ENCODE measurements around the gene LRRC70. TPM values are rescaled to one million over a fixed set of nuclear protein-coding genes. Genes with fewer than 3 reads are reported as not detected.
"Not testable (repeated sequence)": the region's sequence is repeated elsewhere in the genome, so short reads cannot be mapped to it uniquely, and the experiment has no call there.

The LRRC70 gene
- total and polyA plus RNA-seq, 3 donors from 2014 or later: 4.9 to 9.9 (median 9.0) TPM

- H3K27me3 ChIP-seq: no peaks in the 10 kb centered on the region
- H3K36me3 ChIP-seq (ENCODE audit: low read depth, missing control alignments): no peaks in the 10 kb centered on the region
- H3K9me3 ChIP-seq: no peaks in the 10 kb centered on the region
- no peak overlapping the region for H3K27ac ChIP-seq
- no peak overlapping the region for H3K4me3 ChIP-seq
- WGBS, 2 donors: 70 to 76% methylated on average over 6 of the region's 6 CpGs
- DNase-seq: no peak
- no peak for TF ChIP-seq CTCF (IDR thresholded peaks at IDR 0.05)
- no peak for TF ChIP-seq POLR2A (IDR thresholded peaks at IDR 0.05)
- no peaks in the 10 kb centered on the region for H3K4me1 ChIP-seq
- intact Hi-C loops (cut with DNase I; ENCODE audit: low total_unique reads): no loop called here
These were observed 42.7 kb downstream of the LRRC70 start for GRCh38 chr5:62621280-62621679.

GRCh38 chr5:62623271-62623670 lies 44.7 kb downstream of the LRRC70 start:
- intact Hi-C loops (cut with DNase I; ENCODE audit: low total_unique reads): no loop called here
- no peaks in the 10 kb centered on the region for H3K27me3 ChIP-seq
- WGBS, 2 donors: 92% methylated on average over 1 of the region's 1 CpG
- H3K9me3 ChIP-seq: no peaks in the 10 kb centered on the region
- no peak overlapping the region for H3K4me3 ChIP-seq
- no peak for TF ChIP-seq POLR2A (IDR thresholded peaks at IDR 0.05)
- no peak for TF ChIP-seq CTCF (IDR thresholded peaks at IDR 0.05)
- no peaks in the 10 kb centered on the region for H3K4me1 ChIP-seq
- no peak overlapping the region for H3K27ac ChIP-seq
- no peaks in the 10 kb centered on the region for H3K36me3 ChIP-seq (ENCODE audit: low read depth, missing control alignments)
- DNase-seq: no peak

GRCh38 chr5:62624436-62624835 lies 45.8 kb downstream of the LRRC70 start:
- WGBS, 2 donors: 90 to 96% methylated on average over 7 of the region's 7 CpGs
- H3K9me3 ChIP-seq; H3K36me3 ChIP-seq (ENCODE audit: low read depth, missing control alignments); DNase-seq; H3K4me3 ChIP-seq; H3K27ac ChIP-seq; intact Hi-C loops (cut with DNase I; ENCODE audit: low total_unique reads); H3K27me3 ChIP-seq; H3K4me1 ChIP-seq: not testable (repeated sequence)

GRCh38 chr5:62626534-62626933 lies 47.9 kb downstream of the LRRC70 start:
- 85 to 91% methylated on average over 2 of the region's 2 CpGs for WGBS, 2 donors
- Histone ChIP-seq H3K36me3 (ENCODE audit: low read depth, missing control alignments) (no peaks in the 10 kb centered on the region), H3K4me1 (no peaks in the 10 kb centered on the region), H3K9me3 (no peaks in the 10 kb centered on the region), H3K27me3 (no peaks in the 10 kb centered on the region), H3K27ac (no peak overlapping the region), H3K4me3 (no peak overlapping the region)
- TF ChIP-seq CTCF (IDR thresholded peaks at IDR 0.05): no peak
- intact Hi-C loops (cut with DNase I; ENCODE audit: low total_unique reads): no loop called here
- DNase-seq: no peak

GRCh38 chr5:62627121-62627520 lies 48.5 kb downstream of the LRRC70 start:
- DNase-seq: no peak
- WGBS, 2 donors: 53 to 59% methylated on average over 3 of the region's 3 CpGs
- no peaks in the 10 kb centered on the region for H3K27me3 ChIP-seq
- intact Hi-C loops (cut with DNase I; ENCODE audit: low total_unique reads): no loop called here
- TF ChIP-seq CTCF (IDR thresholded peaks at IDR 0.05) (no peak), POLR2A (IDR thresholded peaks at IDR 0.05) (no peak)
- H3K9me3 ChIP-seq: no peaks in the 10 kb centered on the region
- no peaks in the 10 kb centered on the region for H3K36me3 ChIP-seq (ENCODE audit: low read depth, missing control alignments)
- no peak overlapping the region for H3K4me3 ChIP-seq
- H3K27ac ChIP-seq: no peak overlapping the region
- H3K4me1 ChIP-seq: no peaks in the 10 kb centered on the region

Measured in testis (tissue), 3 donors.